HL-60 (cell line): ENCODE results near the gene ALDH1B1.

Experiments used
- DNase-seq, 2 experiments: peaks; one replicate each; pipeline ENCODE4 v3.0.0-alpha.2; 2010 to 2020; ENCODE audit warnings: low read depth in 1 of 2, low spot score in 1 of 2
- H3K27ac ChIP-seq: fragments of 250-450 bp; sonication (Bioruptor Pico); replicated peaks from 2 replicates; pipeline ENCODE4 v1.5.1; 2020; ENCODE audit warnings: mild to moderate bottlenecking, moderate library complexity
- H3K27me3 ChIP-seq: fragments of 250-450 bp; sonication (Bioruptor Pico); 2 replicates; pipeline ENCODE4 v1.5.1; 2021; ENCODE audit warnings: mild to moderate bottlenecking, moderate library complexity; ENCODE audit not compliant: insufficient read depth, poor library complexity, severe bottlenecking
- H3K4me3 ChIP-seq: replicated peaks from 2 replicates; pipeline ENCODE4 v1.5.1; 2011; ENCODE audit warnings: mild to moderate bottlenecking, control low read depth, low read length; ENCODE audit not compliant: insufficient read depth
- CTCF ChIP-seq: IDR thresholded peaks from one replicate; pipeline ENCODE4 v1.5.1; 2011; ENCODE audit warnings: low read length, control low read depth, inconsistent platforms; ENCODE audit not compliant: insufficient read depth
- GABPA ChIP-seq: IDR thresholded peaks from 2 replicates; pipeline ENCODE4 v1.6.1; 2012; ENCODE audit warnings: low read depth
- POLR2AphosphoS5 ChIP-seq: IDR thresholded peaks from 2 replicates; pipeline ENCODE4 v1.6.1; 2012; ENCODE audit warnings: low read depth
- SPI1 ChIP-seq: IDR thresholded peaks from 2 replicates; pipeline ENCODE4 v1.6.1; 2012; ENCODE audit warnings: low read depth, mild to moderate bottlenecking, borderline replicate concordance
- TF ChIP-seq, protein P1 (sequence below): IDR thresholded peaks from 2 replicates; pipeline ENCODE4 v1.6.1; 2012; ENCODE audit warnings: low read depth; ENCODE audit not compliant: insufficient replicate concordance

ALDH1B1 gene

GRCh38 chr9:38371495-38371894, 21.0 kb upstream of the ALDH1B1 start:
- Histone ChIP-seq H3K27ac (no peak overlapping the region), H3K4me3 (no peak overlapping the region), H3K27me3 (peaks cover 7% of the 10 kb centered on the region)
- TF ChIP-seq, protein P1, sequence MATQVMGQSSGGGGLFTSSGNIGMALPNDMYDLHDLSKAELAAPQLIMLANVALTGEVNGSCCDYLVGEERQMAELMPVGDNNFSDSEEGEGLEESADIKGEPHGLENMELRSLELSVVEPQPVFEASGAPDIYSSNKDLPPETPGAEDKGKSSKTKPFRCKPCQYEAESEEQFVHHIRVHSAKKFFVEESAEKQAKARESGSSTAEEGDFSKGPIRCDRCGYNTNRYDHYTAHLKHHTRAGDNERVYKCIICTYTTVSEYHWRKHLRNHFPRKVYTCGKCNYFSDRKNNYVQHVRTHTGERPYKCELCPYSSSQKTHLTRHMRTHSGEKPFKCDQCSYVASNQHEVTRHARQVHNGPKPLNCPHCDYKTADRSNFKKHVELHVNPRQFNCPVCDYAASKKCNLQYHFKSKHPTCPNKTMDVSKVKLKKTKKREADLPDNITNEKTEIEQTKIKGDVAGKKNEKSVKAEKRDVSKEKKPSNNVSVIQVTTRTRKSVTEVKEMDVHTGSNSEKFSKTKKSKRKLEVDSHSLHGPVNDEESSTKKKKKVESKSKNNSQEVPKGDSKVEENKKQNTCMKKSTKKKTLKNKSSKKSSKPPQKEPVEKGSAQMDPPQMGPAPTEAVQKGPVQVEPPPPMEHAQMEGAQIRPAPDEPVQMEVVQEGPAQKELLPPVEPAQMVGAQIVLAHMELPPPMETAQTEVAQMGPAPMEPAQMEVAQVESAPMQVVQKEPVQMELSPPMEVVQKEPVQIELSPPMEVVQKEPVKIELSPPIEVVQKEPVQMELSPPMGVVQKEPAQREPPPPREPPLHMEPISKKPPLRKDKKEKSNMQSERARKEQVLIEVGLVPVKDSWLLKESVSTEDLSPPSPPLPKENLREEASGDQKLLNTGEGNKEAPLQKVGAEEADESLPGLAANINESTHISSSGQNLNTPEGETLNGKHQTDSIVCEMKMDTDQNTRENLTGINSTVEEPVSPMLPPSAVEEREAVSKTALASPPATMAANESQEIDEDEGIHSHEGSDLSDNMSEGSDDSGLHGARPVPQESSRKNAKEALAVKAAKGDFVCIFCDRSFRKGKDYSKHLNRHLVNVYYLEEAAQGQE = no peak
- no peak for TF ChIP-seq CTCF
- TF ChIP-seq GABPA = no peak
- no peak for TF ChIP-seq POLR2AphosphoS5
- TF ChIP-seq SPI1 = no peak
- DNase-seq = no peak

- Histone ChIP-seq H3K27me3 (peaks cover 7% of the 10 kb centered on the region), H3K4me3 (no peak overlapping the region), H3K27ac (no peak overlapping the region)
- no peak for DNase-seq
- TF ChIP-seq CTCF = no peak
- no peak for TF ChIP-seq POLR2AphosphoS5
- TF ChIP-seq, protein P1 = no peak
- TF ChIP-seq GABPA = no peak
- no peak for TF ChIP-seq SPI1
These were observed 19.5 kb upstream of the ALDH1B1 start for GRCh38 chr9:38372762-38373619.

DNA sequence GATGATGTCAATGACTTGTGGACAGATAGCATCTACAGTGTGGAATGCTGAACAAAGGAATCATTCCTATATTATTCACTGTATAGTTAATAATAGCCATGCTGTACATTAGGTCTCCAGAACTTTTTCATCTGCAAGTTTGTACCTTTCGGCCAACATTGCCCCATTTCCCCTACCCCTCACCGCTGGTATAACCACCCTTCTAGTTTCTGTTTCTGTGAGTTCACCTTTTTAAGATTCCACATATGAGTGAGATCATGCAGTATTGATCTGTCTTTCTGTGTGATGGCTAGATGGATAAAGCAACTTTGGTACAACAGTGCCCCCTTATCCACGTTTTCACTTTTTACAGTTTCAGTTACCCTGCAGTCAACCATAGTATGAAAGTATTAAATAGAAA, 18.8 kb upstream of the ALDH1B1 start:
- Histone ChIP-seq H3K27me3 (peaks cover 7% of the 10 kb centered on the region), H3K27ac (no peak overlapping the region), H3K4me3 (no peak overlapping the region)
- no peak for DNase-seq
- no peak for TF ChIP-seq SPI1
- no peak for TF ChIP-seq POLR2AphosphoS5
- no peak for TF ChIP-seq GABPA
- TF ChIP-seq CTCF = no peak
- TF ChIP-seq, protein P1 = no peak
